SK-N-MC (cell line): ENCODE data around the gene GOLGA6A.

Experiments used
- DNase-seq: peaks from one replicate; pipeline ENCODE4 v3.0.0-alpha.2; 2011; ENCODE audit warnings: low read depth, low spot score
- H3K27ac ChIP-seq: fragments of 200-600 bp; sonication (generic); 2 replicates; pipeline ENCODE4 v1.5.1; 2016; ENCODE audit warnings: mixed run types
- H3K36me3 ChIP-seq: fragments of 200-600 bp; sonication (generic); 2 replicates; pipeline ENCODE4 v1.6.1; 2017; ENCODE audit warnings: antibody characterized with exemption, low read length, mixed read lengths; ENCODE audit not compliant: insufficient read depth
- H3K4me3 ChIP-seq: fragments of 200-600 bp; sonication (generic); 2 replicates; pipeline ENCODE4 v1.5.1; 2016
- H3K9ac ChIP-seq: fragments of 200-600 bp; sonication (generic); 2 replicates; pipeline ENCODE4 v1.8.0; 2017; ENCODE audit warnings: mixed run types, mixed read lengths; ENCODE audit not compliant: insufficient read length
- H3K9me3 ChIP-seq: fragments of 200-600 bp; sonication (generic); 2 replicates; pipeline ENCODE4 v1.6.1; 2017; ENCODE audit warnings: low read depth, mild to moderate bottlenecking, antibody characterized with exemption, low read length, moderate library complexity, mixed read lengths
- EZH2 ChIP-seq: fragments of 200-600 bp; sonication (generic); IDR thresholded peaks from one replicate; pipeline ENCODE4 v1.6.1; 2017; ENCODE audit warnings: antibody characterized with exemption
- FOXP2 ChIP-seq: optimal IDR thresholded peaks from 2 replicates; pipeline ENCODE3; 2011; ENCODE audit warnings: mild to moderate bottlenecking, moderate library complexity; ENCODE audit not compliant: insufficient read depth; ENCODE audit errors: extremely low read length, control extremely low read depth
- POLR2AphosphoS5 ChIP-seq: IDR thresholded peaks from 2 replicates; pipeline ENCODE4 v1.6.1; 2012; ENCODE audit warnings: mild to moderate bottlenecking, low read depth, low read length, borderline replicate concordance

Gene GOLGA6A

DNA sequence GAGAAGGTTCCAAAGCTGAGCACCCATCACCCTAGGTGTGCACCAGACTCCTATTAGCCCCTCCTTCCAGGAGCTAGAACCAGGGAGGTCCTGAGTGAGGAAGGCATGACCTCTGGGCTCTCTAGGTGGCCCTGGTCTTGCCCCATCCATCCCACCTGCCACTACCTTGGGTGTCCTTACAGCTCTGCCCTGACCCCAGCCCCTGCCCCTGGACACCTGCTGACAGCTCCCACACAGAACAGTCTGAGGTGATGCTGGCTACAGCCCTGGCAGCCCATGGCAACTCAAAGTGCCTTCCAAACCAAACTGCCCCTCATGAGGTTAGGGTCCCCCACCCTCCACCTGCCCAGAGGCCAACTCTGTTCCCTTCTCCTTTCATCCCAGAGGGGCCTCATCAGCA lies 37.2 kb downstream of the GOLGA6A start:
- Histone ChIP-seq H3K9ac (no peak overlapping the region), H3K4me3 (no peak overlapping the region), H3K27ac (no peak overlapping the region), H3K9me3 (no peaks in the 10 kb centered on the region), H3K36me3 (no peaks in the 10 kb centered on the region)
- DNase-seq, result no peak
- TF ChIP-seq EZH2 (no peak), FOXP2 (no peak), POLR2AphosphoS5 (no peak)

DNA sequence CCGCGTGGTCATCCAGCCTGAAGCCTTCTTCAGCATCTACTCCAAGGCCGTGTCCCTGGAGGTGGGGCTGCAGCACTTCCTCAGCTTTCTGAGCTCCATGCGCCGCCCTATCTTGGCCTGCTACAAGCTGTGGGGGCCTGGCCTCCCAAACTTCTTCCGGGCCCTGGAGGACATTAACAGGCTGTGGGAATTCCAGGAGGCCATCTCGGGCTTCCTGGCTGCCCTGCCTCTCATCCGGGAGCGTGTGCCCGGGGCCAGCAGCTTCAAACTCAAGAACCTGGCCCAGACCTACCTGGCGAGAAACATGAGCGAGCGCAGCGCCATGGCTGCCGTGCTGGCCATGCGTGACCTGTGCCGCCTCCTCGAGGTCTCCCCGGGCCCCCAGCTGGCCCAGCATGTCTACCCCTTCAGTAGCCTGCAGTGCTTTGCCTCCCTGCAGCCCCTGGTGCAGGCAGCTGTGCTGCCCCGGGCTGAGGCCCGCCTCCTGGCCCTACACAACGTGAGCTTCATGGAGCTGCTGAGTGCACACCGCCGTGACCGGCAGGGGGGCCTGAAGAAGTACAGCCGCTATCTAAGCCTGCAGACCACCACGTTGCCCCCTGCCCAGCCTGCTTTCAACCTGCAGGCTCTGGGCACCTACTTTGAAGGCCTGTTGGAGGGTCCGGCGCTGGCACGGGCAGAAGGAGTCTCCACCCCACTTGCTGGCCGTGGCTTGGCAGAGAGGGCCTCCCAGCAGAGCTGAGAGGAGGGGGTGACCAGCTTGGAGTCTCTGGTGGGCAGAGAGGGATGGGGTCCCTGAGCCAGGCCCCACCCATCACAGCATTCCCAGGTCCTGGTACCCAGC lies 37.9 kb downstream of the GOLGA6A start:
- Histone ChIP-seq H3K9ac (no peak overlapping the region), H3K27ac (no peak overlapping the region), H3K9me3 (no peaks in the 10 kb centered on the region), H3K36me3 (no peaks in the 10 kb centered on the region), H3K4me3 (no peak overlapping the region)
- no peak for DNase-seq
- TF ChIP-seq POLR2AphosphoS5 (no peak), FOXP2 (no peak), EZH2 (no peak)

DNA sequence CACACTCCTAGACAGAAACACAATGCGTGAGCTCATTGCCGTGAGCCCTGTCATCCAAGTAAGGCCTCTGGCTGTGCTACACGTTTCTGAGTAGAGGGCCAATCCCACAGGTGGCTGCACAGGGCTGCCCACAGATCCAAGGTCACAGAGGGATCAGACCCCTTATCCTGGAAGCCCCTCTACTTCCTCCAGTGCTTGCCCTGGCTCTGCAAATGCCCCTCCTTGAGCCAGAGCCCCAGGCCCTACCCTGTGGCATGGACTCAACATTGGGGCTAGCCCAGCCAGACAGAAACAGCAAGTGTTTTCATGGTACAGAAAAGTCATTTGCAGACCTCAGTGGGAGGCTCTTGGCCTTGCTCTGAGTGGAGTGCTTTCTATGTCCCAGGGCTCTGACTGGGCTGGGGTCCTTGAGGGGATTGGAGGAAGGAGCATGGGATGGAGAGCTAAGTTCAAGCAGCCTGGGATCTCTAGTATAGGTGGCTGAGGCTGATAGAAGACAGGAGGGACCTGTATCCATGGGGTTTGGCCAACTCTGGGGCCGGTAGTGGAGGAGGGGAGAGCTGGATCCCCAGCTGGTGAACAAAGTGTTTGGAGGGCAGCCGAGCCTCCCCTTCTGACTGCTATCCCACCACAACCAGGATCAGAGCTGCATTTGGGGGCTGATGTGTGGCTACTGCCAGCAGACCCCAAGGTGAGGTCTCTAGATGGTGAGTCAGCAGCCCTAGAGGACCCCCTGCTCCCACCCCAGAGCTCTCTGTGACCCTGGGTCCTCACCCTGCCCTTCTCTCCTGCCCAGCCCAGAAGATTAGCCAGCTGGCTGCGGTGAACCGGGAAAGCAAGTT lies 38.7 kb downstream of the GOLGA6A start:
- Histone ChIP-seq H3K9ac (no peak overlapping the region), H3K4me3 (no peak overlapping the region), H3K36me3 (no peaks in the 10 kb centered on the region), H3K27ac (no peak overlapping the region), H3K9me3 (no peaks in the 10 kb centered on the region)
- no peak for DNase-seq
- TF ChIP-seq FOXP2, result no peak
- TF ChIP-seq POLR2AphosphoS5, result no peak
- no peak for TF ChIP-seq EZH2

DNA sequence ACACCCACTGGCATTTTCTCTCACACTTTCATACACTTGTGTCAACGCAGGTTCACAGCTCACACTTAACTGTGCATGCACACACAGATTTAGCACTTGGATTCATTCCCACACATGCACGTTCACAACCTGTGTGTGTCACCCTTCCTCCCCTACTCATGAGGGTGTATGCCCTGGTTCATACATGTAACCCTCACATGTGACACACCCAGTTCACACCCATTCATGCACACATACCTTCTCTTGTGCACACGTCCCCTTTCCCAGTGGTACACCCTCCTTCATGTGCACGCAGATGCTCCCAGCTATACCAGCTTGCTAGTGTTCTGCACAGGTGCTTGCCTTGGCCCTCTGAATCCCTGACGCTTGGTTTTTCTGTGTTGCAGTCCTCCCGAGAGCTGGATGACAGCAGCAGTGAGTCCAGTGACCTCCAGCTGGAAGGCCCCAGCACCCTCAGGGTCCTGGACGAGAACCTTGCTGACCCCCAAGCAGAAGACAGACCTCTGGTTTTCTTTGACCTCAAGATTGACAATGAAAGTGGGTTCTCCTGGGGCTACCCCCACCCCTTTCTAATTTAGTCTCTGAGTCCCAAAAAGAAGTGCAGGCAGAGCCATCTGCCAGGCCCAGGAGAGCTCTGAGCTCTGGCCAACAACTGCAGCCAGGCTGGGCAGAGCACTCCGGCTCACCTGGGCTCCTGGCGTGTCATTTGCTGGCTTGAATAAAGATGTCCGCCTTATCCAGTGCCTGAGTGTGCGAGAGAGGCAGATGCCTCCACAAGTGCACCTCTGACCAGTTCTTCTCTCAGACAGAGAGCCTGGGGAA lies 39.5 kb downstream of the GOLGA6A start:
- H3K27ac ChIP-seq, result no peak overlapping the region
- no peak overlapping the region for H3K9ac ChIP-seq
- H3K36me3 ChIP-seq, result no peaks in the 10 kb centered on the region
- no peaks in the 10 kb centered on the region for H3K9me3 ChIP-seq
- DNase-seq, result no peak
- H3K4me3 ChIP-seq, result no peak overlapping the region
- TF ChIP-seq POLR2AphosphoS5 (no peak), EZH2 (no peak), FOXP2 (no peak)

DNA sequence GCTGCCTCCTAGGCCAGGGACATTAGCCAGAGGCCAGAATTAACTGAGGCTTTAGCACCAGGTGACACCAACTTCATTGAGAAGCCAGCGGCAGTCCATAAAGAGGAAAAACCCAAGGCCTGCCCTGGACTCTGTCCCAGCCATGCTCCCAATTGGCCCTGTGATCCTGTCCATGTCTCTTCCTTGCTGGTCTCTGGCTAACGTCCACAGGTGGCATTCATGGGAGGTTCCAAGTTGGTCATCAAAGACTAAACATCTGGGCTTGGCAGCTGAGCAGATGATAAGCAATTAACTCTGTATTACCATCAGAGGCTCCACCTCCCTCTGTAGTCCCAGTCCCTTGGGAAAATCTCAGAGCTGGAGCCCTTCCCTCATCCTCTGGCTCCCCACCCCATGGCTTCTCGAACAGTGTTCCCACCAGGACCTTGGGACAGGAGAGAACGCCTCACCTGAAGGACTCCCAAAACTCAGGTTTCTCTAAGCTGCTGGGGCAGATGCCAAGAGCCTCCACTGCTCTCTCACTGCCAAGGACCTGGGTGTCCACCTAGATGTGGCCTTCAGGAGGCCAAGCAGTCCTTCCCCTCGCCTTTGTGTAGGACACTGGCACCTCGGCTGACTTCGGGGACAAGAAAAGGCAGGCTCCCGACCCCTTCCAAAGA lies 40.4 kb downstream of the GOLGA6A start:
- no peak for DNase-seq
- TF ChIP-seq EZH2 (no peak), POLR2AphosphoS5 (no peak), FOXP2 (no peak)
- Histone ChIP-seq H3K36me3 (no peaks in the 10 kb centered on the region), H3K27ac (no peak overlapping the region), H3K4me3 (no peak overlapping the region), H3K9ac (no peak overlapping the region), H3K9me3 (no peaks in the 10 kb centered on the region)

DNA sequence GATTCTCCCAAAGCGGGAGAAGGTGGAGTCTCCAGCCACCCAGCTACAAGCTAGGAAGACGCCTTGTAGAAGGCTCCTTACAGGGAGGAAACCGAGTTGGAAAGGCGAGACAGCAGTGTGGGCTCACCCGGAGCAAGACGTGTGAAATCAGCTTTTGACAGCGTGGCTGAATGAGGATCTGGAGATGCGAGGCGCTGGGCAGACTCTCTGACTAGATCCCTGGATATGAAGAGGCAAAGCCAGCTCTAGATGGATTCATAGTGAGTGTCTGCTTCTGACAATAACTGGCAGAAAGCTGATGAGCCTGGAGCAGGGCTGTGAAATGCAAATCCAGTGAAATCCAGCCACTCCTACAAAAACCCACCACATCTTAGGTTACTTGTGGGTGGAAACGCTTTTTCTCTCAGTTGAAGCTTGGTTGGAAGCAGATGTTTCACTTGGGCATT lies 41.0 kb downstream of the GOLGA6A start:
- TF ChIP-seq POLR2AphosphoS5 (no peak), FOXP2 (no peak), EZH2 (no peak)
- no peak overlapping the region for H3K9ac ChIP-seq
- no peak overlapping the region for H3K27ac ChIP-seq
- no peak overlapping the region for H3K4me3 ChIP-seq
- H3K36me3 ChIP-seq, result no peaks in the 10 kb centered on the region
- no peak for DNase-seq
- H3K9me3 ChIP-seq, result no peaks in the 10 kb centered on the region

DNA sequence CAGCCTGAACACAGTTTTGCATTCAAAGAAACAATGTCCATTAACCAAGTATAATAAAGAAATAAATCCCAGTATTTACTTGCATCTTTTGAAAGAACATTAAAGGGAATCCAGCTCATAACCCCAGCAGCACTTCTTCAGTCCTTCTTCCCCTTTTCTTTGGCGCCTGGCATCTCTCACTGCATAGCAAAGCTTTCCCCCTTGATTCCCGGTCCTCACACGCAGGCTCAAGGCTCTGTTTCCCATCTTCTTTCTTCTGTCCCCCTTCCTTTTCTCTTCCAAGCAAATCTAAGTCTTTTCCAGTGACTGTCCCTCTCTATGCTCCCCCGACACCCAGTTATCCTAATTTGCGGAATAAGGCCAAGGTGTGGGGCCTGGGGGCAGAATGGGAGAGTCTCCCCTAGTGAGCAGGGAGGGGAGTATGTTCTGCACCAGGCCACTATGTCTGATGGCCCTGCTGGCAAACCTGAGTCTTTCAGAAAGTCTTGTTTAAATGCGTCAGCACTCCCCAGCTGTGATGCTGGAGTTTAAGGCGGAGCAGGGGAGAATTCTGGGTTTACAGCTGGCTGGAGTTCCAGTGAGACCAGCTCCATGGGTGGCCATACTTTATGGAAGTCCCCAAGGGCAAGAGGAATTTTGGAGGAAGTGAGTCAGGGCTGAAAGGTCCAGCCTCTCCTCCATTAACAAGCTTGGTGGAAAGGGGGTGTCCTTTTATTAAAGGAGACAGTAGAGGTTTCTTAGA lies 42.1 kb downstream of the GOLGA6A start:
- no peak for DNase-seq
- Histone ChIP-seq H3K36me3 (no peaks in the 10 kb centered on the region), H3K27ac (no peak overlapping the region), H3K9ac (no peak overlapping the region), H3K9me3 (no peaks in the 10 kb centered on the region), H3K4me3 (no peak overlapping the region)
- TF ChIP-seq FOXP2 (no peak), POLR2AphosphoS5 (no peak), EZH2 (no peak)
